Measurements from ENCODE around the gene CPNE9.
"Not testable (repeated sequence)": the region's sequence is repeated elsewhere in the genome, so short reads cannot be mapped to it uniquely, and the experiment has no call there.

The CPNE9 gene

DNA sequence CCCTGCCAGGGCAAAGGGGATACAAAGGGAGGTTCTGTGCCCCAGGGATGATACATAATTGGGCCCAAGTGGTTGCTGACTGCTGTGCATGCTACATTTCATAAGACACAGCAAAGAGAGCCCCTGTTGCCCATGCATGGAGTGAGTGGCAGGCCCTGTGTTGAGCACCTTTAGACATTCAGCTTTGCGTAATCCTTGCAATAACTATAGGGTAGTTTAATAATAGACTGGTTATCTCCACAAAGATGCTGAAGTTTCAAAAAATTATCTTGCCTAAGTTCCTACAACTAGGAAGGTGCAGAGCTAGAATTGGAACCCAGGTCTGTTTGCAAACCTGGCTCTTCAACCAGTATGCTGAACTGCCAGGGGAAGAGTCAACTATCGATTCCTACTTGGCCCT, 44.4 kb downstream of the CPNE9 start:
- DNase-seq (ENCODE audit: low read depth), result no peak

DNA sequence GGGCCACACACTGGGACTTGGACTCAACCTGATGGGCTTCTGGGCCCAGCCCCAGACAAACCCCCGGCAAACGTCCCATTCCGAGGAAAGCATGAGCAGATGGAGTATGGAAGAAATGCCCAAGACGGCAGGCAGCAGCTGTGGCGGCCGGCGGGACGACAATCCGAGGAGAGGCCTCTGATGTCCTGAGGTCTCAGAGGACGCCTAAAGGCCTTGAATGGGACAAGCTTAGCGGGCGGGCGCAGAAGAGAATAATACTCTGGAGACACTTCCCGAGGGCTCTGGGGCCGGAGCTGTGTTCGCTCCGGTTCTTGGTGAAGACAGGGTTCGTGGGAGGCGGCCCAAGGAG, 45.6 kb downstream of the CPNE9 start:
- DNase-seq (ENCODE audit: low read depth), result no peak

DNA sequence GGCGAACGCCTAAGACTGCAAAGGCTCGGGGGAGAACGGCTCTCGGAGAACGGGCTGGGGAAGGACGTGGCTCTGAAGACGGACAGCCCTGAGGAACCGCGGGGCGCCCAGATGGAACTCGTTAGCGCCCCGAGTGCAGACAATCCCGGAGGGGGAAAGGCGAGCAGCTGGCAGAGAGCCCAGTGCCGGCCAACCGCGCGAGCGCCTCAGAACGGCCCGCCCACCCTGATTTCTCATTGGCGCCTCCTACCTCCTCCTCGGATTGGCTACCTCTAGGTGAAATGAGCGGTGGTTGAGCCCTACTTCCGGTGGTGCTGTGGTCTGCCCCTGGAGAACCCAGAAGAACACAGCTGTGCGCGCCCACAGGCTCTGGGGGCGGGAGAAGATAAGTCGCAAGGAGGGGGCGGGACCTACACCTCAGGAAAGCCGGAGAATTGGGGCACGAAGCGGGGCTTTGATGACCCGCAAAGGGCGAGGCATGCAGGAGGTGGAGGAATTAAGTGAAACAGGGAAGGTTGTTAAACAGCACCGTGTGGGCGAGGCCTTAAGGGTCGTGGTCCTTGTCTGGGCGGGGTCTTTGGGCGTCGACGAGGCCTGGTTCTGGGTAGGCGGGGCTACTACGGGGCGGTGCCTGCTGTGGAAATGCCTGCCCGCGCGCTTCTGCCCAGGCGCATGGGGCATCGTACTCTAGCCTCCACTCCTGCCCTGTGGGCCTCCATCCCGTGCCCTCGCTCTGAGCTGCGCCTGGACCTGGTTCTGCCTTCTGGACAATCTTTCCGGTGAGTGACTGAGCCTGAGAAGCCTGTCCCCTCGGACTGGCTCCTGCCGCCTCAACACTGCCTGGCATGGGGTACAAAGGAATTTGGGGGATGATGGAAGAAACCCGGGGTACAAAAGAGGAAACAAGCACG, 46.3 kb downstream of the CPNE9 start, which contains the start of gene OGG1:
Gene OGG1, plus strand, starts transcription at position 308 of the 911 bp plus-strand sequence. Its CDS starts 335 bp downstream, at position 643.
- peak; percentile 94 for DNase-seq (ENCODE audit: low read depth)

DNA sequence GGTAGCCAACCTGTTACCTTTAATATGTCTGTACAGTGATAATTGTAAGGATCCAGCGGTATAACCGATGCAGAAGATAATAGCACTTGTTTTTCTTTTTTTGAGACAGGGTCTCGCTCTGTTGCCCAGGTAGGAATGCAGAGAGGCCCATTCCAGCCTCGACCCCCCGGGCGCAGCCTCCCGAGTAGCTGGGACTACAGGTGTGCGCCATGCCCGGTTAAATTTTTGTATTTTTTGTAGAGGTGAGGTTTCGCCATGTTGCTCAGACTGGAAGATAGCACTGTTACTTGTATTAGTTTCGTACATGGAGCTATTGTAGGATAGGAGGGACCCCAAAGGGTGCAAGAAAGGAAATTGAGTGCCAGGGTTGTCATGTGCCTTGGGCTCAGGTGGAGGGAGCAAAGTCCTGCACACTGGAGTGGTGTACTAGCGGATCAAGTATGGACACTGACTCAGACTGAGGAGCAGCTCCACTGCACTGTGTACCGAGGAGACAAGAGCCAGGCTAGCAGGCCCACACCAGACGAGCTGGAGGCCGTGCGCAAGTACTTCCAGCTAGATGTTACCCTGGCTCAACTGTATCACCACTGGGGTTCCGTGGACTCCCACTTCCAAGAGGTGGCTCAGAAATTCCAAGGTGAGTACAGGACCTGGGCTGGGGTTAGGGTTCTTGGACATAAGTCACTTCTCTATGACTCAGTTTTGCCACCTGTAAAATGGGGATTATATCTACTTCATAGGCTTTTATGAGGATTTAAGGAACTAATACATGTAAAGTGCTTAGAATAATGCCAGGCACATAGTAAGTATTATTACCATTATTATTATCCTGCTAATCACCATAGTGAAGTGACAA, 47.2 kb downstream of the CPNE9 start:
- no peak for DNase-seq (ENCODE audit: low read depth)

DNA sequence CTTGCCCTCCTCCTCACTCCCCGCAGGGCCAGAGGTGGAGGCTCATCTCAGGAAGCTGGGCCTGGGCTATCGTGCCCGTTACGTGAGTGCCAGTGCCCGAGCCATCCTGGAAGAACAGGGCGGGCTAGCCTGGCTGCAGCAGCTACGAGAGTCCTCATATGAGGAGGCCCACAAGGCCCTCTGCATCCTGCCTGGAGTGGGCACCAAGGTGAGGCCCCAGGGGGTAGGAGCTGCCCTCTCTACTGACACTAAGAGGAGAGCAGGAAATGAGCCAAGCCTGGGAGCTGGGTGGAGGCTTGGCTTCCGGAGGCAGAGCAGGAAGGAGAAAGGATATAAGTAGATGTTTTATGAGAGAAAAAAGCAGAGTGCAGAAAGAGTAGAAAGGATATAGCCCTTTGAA, 51.0 kb downstream of the CPNE9 start:
- no peak for DNase-seq (ENCODE audit: low read depth)

DNA sequence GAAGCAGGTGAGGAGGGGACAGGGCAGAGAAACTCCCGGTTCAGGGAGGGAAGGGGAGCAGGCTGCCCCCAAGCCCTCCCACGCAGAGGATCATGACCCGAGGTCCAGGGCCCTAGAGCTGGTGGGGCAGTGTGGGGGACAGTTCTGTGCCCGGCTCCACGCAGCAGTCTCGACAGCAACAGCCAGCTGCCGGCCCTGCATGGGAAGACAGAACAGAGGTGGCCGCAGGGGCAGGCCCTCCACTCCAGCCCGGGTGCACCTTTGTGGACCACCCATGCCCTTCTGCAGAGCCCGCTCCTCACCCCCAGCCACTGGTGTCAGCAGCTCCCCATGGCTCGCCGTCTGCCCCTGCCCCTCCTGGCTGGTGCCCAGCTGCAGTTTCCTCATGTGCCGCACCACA, 53.8 kb downstream of the CPNE9 start:
- no peak for DNase-seq (ENCODE audit: low read depth)

DNA sequence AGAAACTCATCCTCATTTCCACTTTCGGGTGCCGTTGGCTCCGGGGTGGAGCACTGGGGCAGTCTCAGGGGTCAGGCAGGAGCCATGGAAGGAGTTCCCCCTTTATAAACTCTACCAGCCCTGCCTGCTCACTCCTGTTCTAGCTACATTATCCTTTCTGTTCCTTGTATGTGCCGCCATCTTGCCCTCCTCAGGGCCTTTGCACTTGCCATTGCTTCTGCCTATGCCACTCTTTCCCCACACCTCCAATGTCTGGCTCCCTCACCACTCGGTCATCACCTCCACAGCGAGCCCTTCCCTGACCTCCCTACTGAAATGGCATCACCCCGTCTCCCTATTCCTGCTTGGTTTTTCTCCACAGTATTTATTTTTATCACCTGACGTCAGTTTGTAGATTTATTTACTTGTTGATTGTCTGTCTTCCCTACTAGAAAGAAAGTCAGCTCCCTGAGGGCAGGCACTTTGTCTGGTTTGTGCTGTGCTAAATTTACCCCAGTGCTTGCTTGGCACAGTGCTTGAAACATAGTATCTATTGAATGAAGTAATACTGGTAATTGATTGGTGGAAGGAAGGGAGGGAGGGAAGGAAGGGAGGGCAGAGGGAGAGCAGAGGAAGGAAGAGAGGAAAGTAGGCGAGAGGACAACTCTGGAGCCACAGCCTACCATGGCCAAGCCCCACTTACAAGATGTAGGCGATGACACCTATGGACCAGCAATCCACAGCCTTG, 57.3 kb downstream of the CPNE9 start:
- DNase-seq (ENCODE audit: low read depth), result no peak

DNA sequence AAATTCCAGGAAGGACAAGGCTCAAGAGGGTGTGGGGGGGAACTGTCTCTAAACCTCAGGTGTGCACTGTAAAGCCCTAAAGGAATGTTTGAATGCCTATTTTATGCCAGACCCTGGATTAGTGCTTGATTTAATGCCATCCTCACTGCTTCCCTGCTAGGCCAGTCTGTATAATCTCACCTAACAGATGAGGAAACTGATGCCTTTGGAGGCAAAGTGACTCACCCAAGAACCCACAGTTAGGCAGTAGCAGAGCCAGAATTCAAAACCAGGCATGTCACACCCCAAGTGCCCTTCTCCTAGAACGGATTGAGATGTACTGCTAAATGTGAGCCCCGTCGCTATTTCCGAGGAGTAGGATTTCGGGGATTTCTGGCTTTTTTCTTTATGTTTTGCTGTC, 58.3 kb downstream of the CPNE9 start:
- no peak for DNase-seq (ENCODE audit: low read depth)

DNA sequence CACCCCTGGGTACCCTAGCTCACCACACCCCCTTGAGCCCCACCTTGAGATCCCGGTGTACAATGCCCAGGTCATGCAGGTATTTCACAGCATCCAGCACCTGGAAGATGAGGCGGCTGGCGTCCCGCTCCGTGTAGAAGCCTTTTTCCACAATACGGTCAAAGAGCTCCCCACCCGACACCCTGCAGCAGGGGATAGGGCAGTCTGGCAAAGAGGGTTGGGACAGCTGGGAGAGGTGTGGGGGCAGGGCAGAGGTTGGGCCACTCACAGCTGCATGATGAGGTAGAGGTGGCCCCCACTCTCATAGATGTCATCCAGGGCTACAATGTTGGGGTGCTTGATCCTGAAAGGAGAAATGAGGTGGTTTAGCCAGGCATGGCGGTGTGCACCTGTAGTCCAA, 59.2 kb downstream of the CPNE9 start:
- no peak for DNase-seq (ENCODE audit: low read depth)

DNA sequence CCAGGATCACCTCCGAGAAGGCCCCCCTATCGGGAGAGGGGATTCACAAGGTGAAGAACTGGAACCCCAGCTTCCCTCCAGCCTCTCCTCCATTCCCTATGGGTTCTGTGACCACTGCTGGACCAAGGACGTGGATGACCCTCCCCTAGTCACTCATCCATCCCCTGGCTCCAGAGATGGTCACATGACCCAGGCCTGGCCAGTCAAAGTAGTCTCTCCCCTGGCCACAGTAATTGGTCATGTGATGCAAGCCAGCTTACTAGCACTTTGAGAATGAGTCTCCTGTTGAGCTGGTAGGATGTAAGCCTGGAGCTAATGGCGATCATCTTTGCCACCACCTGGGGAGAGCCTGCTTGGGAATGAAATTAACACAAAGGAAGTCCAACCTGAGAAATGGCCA, 62.2 kb downstream of the CPNE9 start:
- DNase-seq (ENCODE audit: low read depth), result no peak

DNA sequence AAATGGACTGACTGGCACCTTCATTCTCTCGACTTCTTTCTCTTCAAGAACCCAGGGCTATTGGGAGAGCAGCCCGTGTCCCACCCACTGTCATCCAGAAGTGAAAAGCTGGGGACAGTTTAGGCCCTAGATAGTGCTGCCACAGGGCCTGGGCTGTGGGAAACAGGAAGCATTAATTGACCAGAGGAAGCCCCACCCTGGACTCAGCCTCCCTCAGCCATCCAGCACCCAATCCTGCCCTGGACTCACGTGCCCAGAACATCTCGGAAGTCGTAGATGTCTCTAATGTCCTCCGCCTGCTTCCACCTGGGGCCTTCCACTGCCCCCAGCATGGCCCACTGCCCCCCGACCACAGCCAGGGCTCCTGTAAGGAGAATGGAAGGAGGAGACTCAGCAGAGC, 63.8 kb downstream of the CPNE9 start:
- DNase-seq (ENCODE audit: low read depth), result no peak

DNA sequence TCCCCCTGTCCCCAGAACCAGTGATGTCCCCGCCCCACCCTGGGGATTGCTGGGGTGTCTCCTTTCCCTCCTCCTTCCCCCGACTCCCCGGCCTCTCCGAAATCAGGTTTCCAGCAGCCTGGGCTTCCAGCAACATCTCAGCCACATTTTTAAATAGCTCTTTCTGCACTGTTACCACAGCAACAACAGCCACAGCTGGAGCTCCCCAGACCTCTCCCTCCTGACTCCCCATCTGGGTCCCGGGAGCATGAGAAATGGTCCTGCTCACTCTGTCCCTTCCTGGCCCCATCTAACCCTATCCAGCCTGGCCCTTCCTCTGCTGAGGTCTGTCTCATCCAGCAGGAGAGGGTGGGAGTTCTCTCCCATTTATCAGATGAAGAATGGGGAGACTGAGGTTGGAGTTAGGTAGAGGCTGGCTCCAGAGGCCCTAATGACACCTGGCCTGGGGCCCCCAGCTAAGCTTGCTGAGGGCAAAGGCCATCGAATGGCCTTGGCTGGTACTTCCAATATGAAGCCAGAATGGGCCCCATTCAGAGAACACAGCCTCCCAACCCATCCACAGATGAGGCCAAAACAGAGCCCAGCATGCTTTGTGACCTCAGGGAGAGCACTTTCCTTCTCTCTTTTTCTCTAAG, 64.6 kb downstream of the CPNE9 start:
- DNase-seq (ENCODE audit: low read depth), result no peak

DNA sequence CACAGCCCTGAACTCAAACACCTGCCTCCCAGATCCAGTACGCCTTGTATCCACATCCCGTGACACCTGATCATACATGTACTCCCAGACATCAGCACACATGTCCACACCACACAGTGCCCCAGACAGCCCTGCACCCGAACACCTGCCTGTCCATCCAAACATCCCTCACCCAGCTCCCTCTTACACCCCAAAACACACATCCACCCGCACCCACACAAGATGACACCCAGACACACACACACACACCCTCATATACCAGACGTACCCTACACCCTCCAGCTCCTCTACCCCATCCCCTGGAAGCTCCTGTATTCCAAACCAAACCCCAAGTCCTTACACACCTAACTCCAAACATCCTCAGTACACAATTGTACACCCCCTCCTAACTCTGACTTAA, 65.4 kb downstream of the CPNE9 start:
- no peak for DNase-seq (ENCODE audit: low read depth)

DNA sequence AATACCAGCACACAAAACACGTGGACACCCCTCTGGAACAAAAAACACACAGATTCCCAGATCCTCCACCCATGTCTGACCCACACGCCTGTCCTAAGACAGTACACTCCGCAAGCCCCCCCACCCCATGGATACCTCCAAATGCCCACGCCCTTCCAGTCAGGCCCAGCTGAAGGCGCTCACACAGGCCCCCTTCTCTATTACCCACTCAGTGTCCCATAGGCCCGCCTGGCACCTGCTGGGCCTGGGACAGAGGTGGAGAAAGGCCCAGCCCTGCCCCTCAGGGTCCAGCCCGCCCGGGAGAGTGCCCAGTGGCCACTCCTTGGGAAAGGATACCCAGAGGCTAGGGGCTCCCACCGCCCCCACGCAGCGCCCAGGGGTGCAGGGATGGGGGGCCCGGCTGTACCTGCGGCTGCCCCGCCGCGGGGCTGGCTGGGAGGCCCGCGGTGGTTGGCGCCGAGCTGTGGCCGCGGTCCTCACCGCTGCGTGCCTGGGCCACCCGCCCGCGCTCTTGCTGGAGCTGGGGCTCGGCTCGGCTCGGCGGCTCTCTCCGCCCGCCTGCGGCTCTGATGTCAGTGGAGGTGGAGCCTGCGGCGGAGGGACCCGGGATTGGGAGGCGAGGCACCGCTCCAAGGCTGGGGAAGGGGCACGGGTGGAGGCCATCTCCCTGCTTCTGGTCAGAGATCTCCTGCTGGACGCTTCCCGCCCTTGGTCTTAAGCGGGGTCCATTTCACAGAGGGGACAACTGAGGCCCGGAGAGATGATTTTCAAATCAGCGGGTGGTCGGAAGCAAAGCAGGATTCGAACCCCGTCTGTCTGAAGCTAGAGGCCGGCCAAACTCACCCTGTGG, 66.0 kb downstream of the CPNE9 start, which contains the start of gene CAMK1:
Gene CAMK1, minus strand, starts transcription at position 522 of the 850 bp plus-strand sequence. CDS start 2,198 bp downstream, outside the sequence.
- peak; percentile 49 for DNase-seq (ENCODE audit: low read depth)

DNA sequence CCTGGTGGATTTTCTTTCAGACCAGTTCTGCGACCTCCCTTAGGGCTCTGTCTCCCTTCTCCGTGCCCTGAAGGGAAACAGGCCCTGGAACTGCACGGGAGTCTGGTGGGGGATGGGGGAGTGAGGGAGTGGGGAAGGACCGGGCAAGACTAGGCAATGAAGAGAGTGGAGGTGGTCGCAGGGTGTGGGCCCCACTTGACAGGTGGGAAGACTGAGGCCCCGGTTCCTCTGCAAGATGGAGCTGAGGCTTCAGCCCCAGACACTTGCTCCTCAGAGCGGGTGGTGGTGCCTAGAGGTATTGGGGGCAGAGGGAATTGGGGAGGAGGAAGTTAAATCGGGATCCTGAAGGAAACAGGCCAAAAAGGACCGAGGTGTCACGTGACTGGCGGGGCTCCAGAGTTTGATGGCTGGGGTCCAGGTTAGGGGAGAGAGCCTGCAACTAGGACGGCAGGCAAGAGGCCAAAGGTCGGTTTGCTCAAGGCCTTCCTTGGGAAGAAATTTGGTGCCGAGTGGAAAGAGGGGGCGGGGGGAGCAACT, 66.7 kb downstream of the CPNE9 start:
- DNase-seq (ENCODE audit: low read depth), result no peak

DNA sequence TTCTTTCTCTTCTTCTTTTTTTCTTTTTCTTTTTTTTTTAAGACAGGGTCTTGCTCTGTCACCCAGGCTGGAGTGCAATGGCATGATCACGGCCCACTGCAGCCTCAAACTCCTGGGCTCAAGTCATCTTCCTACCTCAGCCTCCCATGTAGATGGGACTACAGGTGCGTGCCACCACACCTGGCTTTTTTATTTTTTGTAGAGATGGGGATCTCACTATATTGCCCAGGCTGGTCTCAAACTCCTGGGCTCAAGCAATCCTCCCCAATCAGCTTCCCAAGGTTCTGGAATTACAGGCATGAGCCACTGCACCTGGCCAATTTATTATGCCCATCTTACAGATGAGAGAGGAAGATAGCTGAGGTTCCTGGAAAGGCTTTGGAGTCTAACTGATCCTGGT, 67.4 kb downstream of the CPNE9 start:
- not testable (repeated sequence) for DNase-seq (ENCODE audit: low read depth)

DNA sequence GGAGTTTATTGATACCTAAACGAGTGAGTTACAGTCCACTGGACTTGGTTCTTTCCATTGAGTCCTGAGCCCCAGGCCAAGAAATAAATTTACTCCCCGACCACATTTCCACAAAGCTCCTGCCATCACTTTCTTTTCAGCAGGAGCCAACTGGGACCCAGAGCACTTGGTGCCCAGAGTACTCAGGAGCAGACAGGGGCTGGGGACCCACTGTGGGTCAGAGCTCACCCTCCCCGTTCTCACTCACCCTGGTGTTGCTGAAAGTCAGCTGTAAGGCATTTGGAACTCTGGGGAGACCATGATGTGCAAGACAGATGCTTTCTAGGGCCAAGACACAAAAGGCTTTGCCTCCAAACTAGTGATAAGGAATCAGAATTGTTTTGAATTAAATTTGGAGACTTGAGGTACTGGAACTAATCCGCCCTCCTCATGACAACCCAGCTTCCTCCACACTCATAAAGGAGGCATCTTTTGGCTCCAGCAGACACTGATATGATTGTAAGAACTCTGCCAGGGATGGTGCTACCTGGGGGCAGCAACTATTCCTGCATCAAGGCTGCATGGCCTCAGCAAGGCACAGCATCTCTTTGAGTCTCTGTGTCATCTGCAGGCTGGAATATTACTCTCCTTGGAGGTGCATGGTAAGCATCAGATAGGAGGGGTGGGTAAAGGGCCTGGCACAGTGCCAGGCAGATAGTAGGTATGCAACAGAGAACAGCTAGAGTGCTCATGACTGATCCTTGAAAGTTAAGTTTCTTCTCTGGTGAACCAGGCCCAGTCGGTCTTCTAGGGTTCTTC, 73.5 kb downstream of the CPNE9 start:
- no peak for DNase-seq (ENCODE audit: low read depth)

DNA sequence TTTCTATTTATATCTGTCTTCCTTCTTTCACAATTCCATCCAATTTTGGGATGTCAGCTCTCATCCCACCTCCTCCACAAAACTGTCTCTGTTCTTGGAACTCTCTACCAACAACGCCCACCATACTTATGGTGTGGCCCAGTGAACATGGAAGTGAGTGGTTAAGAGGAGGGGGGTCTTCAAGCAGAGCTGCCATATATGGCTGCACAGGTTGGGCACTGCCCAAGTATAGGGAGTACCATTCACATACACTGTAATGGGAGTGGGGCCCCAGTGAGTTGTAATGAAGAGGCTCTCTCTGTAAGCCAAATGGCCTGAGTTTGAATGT, 74.0 kb downstream of the CPNE9 start:
- no peak for DNase-seq (ENCODE audit: low read depth)

DNA sequence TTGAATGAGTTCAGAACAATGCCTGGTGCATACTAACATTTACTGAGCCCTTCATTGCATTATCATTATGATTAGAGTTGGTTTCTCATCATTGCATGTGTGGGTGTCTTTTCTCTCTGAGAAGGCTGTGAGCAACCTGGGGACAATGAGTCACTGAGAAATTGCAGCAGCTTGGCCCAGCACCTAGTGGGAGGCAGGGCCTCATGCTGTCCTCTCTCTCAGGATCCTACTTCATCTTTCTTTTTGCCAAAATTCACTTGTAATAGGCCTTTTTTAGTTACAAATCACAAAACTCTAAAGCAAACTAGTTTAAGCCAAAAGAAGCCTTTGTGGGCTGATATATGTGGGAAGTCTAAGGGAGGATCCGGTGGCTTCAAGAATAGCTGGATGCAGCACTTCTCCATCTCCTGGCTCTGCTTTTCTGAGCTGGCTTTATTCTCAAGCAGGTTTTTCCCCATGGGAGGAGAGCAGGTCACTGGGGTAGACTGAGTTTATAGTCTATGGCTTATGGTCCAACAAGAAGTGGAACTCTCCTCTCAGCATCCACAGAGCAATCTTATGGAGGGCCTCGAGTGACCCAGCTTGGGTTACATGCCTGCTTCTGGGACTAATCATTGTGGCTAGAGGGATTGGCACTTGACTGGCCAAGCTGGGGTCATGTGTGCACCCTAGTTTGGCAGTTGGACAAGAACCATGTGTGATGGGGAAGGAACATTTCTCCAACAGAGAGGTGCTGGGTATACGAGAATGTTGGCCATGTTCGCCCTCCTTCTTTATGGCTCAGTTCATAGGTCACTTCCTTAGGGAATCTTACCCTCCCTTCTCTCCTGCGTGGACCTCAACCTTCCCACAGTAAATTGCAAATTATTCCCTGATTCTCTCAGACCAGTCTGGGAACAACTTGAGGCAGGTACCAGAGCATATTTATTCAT, 74.8 kb downstream of the CPNE9 start:
- peak; percentile 44 for DNase-seq (ENCODE audit: low read depth)
